MCF 10A (cell line): Measurements from ENCODE around the gene UVRAG. TPM values are rescaled to one million over a fixed set of nuclear protein-coding genes. Genes with fewer than 3 reads are reported as not detected.

Experiments used
- BruUV-seq: library from RNA; stranded (reverse); fragments of 400-500 nt; replicated peaks from 2 replicates; lab custom pipeline; 2021; lab: Mats Ljungman, UMichigan
- CTCF ChIA-PET: fragments of 300-600 bp; sonication (Branson Sonifier 250); formaldehyde crosslinking; extraction: SDS; loops from one replicate; lab custom pipeline; 2021; ENCODE audit warnings: antibody characterized with exemption, inconsistent platforms; lab: Yijun Ruan, JAX
- POLR2A ChIA-PET: fragments of 300-600, 350-650 bp; sonication (Branson Sonifier 250); formaldehyde crosslinking; extraction: SDS; loops from one replicate; lab custom pipeline; 2020; ENCODE audit warnings: antibody characterized with exemption, inconsistent platforms; lab: Yijun Ruan, JAX
- DNase-seq: peaks from one replicate; pipeline ENCODE4 v3.0.0-alpha.2; 2018; ENCODE audit not compliant: unreplicated experiment
- H3K27ac Mint-ChIP-seq: one replicate; pipeline ENCODE4 v1.8.0; 2022; ENCODE audit warnings: mild to moderate bottlenecking, low read depth, mixed read lengths; ENCODE audit not compliant: unreplicated experiment
- H3K27me3 Mint-ChIP-seq: one replicate; pipeline ENCODE4 v1.8.0; 2022; ENCODE audit warnings: mixed read lengths; ENCODE audit not compliant: insufficient read depth, unreplicated experiment
- H3K36me3 Mint-ChIP-seq: one replicate; pipeline ENCODE4 v1.8.0; 2022; ENCODE audit warnings: mild to moderate bottlenecking, moderate library complexity, mixed read lengths; ENCODE audit not compliant: insufficient read depth, unreplicated experiment
- H3K4me1 Mint-ChIP-seq: one replicate; pipeline ENCODE4 v1.8.0; 2022; ENCODE audit warnings: mixed read lengths; ENCODE audit not compliant: insufficient read depth, unreplicated experiment
- H3K4me3 Mint-ChIP-seq: one replicate; pipeline ENCODE4 v1.8.0; 2022; ENCODE audit warnings: mild to moderate bottlenecking, moderate library complexity, mixed read lengths; ENCODE audit not compliant: unreplicated experiment
- H3K9me3 Mint-ChIP-seq: one replicate; pipeline ENCODE4 v1.8.0; 2022; ENCODE audit warnings: mixed read lengths; ENCODE audit not compliant: unreplicated experiment
- CTCF ChIP-seq: fragments of 200-600 bp; IDR thresholded peaks from one replicate; pipeline ENCODE4 v1.8.0; 2022; ENCODE audit warnings: antibody characterized with exemption, mild to moderate bottlenecking; ENCODE audit not compliant: unreplicated experiment
- intact Hi-C: fragments of 100-400 bp; cut with micrococcal nuclease; formaldehyde crosslinking; loops from 2 replicates; pipeline ENCODE4 v1.14.1; 2022
- total RNA-seq: library from RNA; stranded (reverse); gene quantifications from 2 replicates; pipeline ENCODE4 v1.2.3, GENCODE V29; 2022

The UVRAG gene
- total RNA-seq, 1 experiment from 2014 or later, result 12.4 TPM

GRCh38 chr11:76185511-76185910, 370.5 kb downstream of the UVRAG start:
- no TSS peak for BruUV-seq
- no peak for DNase-seq
- Mint-ChIP-seq H3K4me3 (no peak overlapping the region), H3K4me1 (no peaks in the 10 kb centered on the region), H3K27ac (no peak overlapping the region), H3K9me3 (no peaks in the 10 kb centered on the region), H3K36me3 (no peaks in the 10 kb centered on the region), H3K27me3 (no peaks in the 10 kb centered on the region)
- no peak for TF ChIP-seq CTCF
- ChIA-PET CTCF (interaction anchor here (0.6 kb wide), 1 partner anchor 519 kb away, joined by 3 read pairs; no protein-coding TSS in a partner anchor), POLR2A (interaction anchor here (0.7 kb wide), 2 partner anchors 156 to 281 kb away, joined by 3 read pairs; no protein-coding TSS in a partner anchor)
- intact Hi-C loops, result no loop called here

GRCh38 chr11:76185931-76186401, 371.0 kb downstream of the UVRAG start:
- no peak overlapping the region for H3K4me3 Mint-ChIP-seq
- POLR2A ChIA-PET, result interaction anchor here (0.7 kb wide), 2 partner anchors 156 to 281 kb away, joined by 3 read pairs; no protein-coding TSS in a partner anchor
- no peak overlapping the region for H3K27ac Mint-ChIP-seq
- H3K9me3 Mint-ChIP-seq, result no peaks in the 10 kb centered on the region
- TF ChIP-seq CTCF, result no peak
- DNase-seq, result no peak
- H3K36me3 Mint-ChIP-seq, result no peaks in the 10 kb centered on the region
- CTCF ChIA-PET, result interaction anchor here (0.6 to 1.0 kb wide), 2 partner anchors 23 to 520 kb away, joined by 3 read pairs; no protein-coding TSS in a partner anchor
- no TSS peak for BruUV-seq
- intact Hi-C loops, result no loop called here
- H3K27me3 Mint-ChIP-seq, result no peaks in the 10 kb centered on the region
- H3K4me1 Mint-ChIP-seq, result no peaks in the 10 kb centered on the region

GRCh38 chr11:76186776-76187279, 371.8 kb downstream of the UVRAG start:
- no peak for TF ChIP-seq CTCF
- ChIA-PET CTCF (interaction anchor here (0.6 to 1.2 kb wide), 3 partner anchors 22 to 154 kb away, joined by 3 to 4 read pairs (median 3); no protein-coding TSS in a partner anchor), POLR2A (interaction anchor here (0.6 kb wide), 1 partner anchor 31 kb away, joined by 3 read pairs; no protein-coding TSS in a partner anchor)
- BruUV-seq, result no TSS peak
- Mint-ChIP-seq H3K4me1 (no peaks in the 10 kb centered on the region), H3K4me3 (no peak overlapping the region), H3K27me3 (no peaks in the 10 kb centered on the region), H3K9me3 (no peaks in the 10 kb centered on the region), H3K27ac (no peak overlapping the region), H3K36me3 (no peaks in the 10 kb centered on the region)
- intact Hi-C loops, result no loop called here
- DNase-seq, result no peak

GRCh38 chr11:76188873-76189272, 373.9 kb downstream of the UVRAG start:
- ChIA-PET CTCF (no interaction called here), POLR2A (no interaction called here)
- H3K27me3 Mint-ChIP-seq, result no peaks in the 10 kb centered on the region
- no peaks in the 10 kb centered on the region for H3K4me1 Mint-ChIP-seq
- intact Hi-C loops, result no loop called here
- TF ChIP-seq CTCF, result no peak
- no peaks in the 10 kb centered on the region for H3K36me3 Mint-ChIP-seq
- no peak overlapping the region for H3K4me3 Mint-ChIP-seq
- H3K27ac Mint-ChIP-seq, result no peak overlapping the region
- BruUV-seq, result no TSS peak
- no peak for DNase-seq
- H3K9me3 Mint-ChIP-seq, result no peaks in the 10 kb centered on the region
